Trophoblast cell (in vitro differentiated cells and primary cell): ENCODE results near the gene HORMAD1.
"Not testable (repeated sequence)": the region's sequence is repeated elsewhere in the genome, so short reads cannot be mapped to it uniquely, and the experiment has no call there.

ENCODE experiments used
- DNase-seq, 2 donors: peaks; one replicate each; pipeline ENCODE4 v3.0.0-alpha.2; 2016
- H2AFZ ChIP-seq: 2 replicates; pipeline ENCODE4 v1.6.1; 2013; ENCODE audit warnings: low read length, moderate library complexity, mild to moderate bottlenecking; ENCODE audit not compliant: insufficient read depth, poor library complexity
- H2AK5ac ChIP-seq: 2 replicates; pipeline ENCODE4 v1.6.1; 2013; ENCODE audit warnings: mild to moderate bottlenecking, low read length
- H2BK120ac ChIP-seq: 2 replicates; pipeline ENCODE4 v1.6.1; 2013; ENCODE audit warnings: low read length, mild to moderate bottlenecking, moderate library complexity; ENCODE audit not compliant: insufficient read depth, poor library complexity
- H2BK12ac ChIP-seq: 2 replicates; pipeline ENCODE4 v1.6.1; 2013; ENCODE audit warnings: mild to moderate bottlenecking, low read length, moderate library complexity
- H2BK5ac ChIP-seq: 2 replicates; pipeline ENCODE4 v1.6.1; 2013; ENCODE audit warnings: low read length, low read depth, moderate library complexity, mild to moderate bottlenecking; ENCODE audit not compliant: poor library complexity
- H3K14ac ChIP-seq: 2 replicates; pipeline ENCODE4 v1.6.1; 2013; ENCODE audit warnings: mild to moderate bottlenecking, low read length
- H3K18ac ChIP-seq: 2 replicates; pipeline ENCODE4 v1.6.1; 2013; ENCODE audit warnings: mild to moderate bottlenecking, low read length
- H3K23ac ChIP-seq: 2 replicates; pipeline ENCODE4 v1.6.1; 2013; ENCODE audit warnings: low read length
- H3K27ac ChIP-seq: 2 replicates; pipeline ENCODE4 v1.5.1; 2013; ENCODE audit warnings: low read depth, mild to moderate bottlenecking, inconsistent platforms, low read length, moderate library complexity
- H3K27me3 ChIP-seq: 2 replicates; pipeline ENCODE4 v1.6.1; 2013; ENCODE audit warnings: inconsistent platforms, mild to moderate bottlenecking, low read length, moderate library complexity; ENCODE audit not compliant: insufficient read depth
- H3K36me3 ChIP-seq, 2 experiments: 1 replicate in 1 of 2; 2 replicates in 1 of 2; pipeline ENCODE4 v1.6.1; 2013; ENCODE audit warnings: low read length in 2 of 2, mild to moderate bottlenecking in 2 of 2, moderate library complexity in 1 of 2; ENCODE audit not compliant: insufficient read depth in 2 of 2, control insufficient read depth in 1 of 2
- H3K4ac ChIP-seq: 2 replicates; pipeline ENCODE4 v1.6.1; 2013; ENCODE audit warnings: low read depth, mild to moderate bottlenecking, low read length, moderate library complexity
- H3K4me1 ChIP-seq, 2 experiments: 1 replicate in 1 of 2; 2 replicates in 1 of 2; pipeline ENCODE4 v1.6.1; 2013; ENCODE audit warnings: low read length in 2 of 2, mild to moderate bottlenecking in 2 of 2, moderate library complexity in 1 of 2; ENCODE audit not compliant: insufficient read depth in 2 of 2, control insufficient read depth in 1 of 2
- H3K4me2 ChIP-seq: 2 replicates; pipeline ENCODE4 v1.6.1; 2013; ENCODE audit warnings: inconsistent platforms, mild to moderate bottlenecking, low read length, moderate library complexity
- H3K4me3 ChIP-seq: 2 replicates; pipeline ENCODE4 v1.5.1; 2013; ENCODE audit warnings: mild to moderate bottlenecking, low read depth, low read length, inconsistent platforms
- H3K79me1 ChIP-seq: one replicate; pipeline ENCODE4 v1.6.1; 2013; ENCODE audit warnings: low read length
- H3K79me2 ChIP-seq: 2 replicates; pipeline ENCODE4 v1.6.1; 2013; ENCODE audit warnings: low read length, mild to moderate bottlenecking; ENCODE audit not compliant: control insufficient read depth, insufficient read depth, poor library complexity
- H3K9ac ChIP-seq: 2 replicates; pipeline ENCODE4 v1.6.1; 2013; ENCODE audit warnings: mild to moderate bottlenecking, low read length
- H3K9me3 ChIP-seq: 2 replicates; pipeline ENCODE4 v1.6.1; 2013; ENCODE audit warnings: low read depth, mild to moderate bottlenecking, control low read depth, inconsistent platforms, low read length; ENCODE audit not compliant: insufficient read depth
- H4K12ac ChIP-seq: 2 replicates; pipeline ENCODE4 v1.6.1; 2013; ENCODE audit warnings: low read depth, mild to moderate bottlenecking, low read length, moderate library complexity
- H4K8ac ChIP-seq: 2 replicates; pipeline ENCODE4 v1.6.1; 2013; ENCODE audit warnings: low read depth, mild to moderate bottlenecking, low read length, moderate library complexity
- H4K91ac ChIP-seq: one replicate; pipeline ENCODE4 v1.6.1; 2013; ENCODE audit warnings: low read depth, mild to moderate bottlenecking, low read length, moderate library complexity
- WGBS: extraction: QIAGEN DNeasy Blood & Tissue Kit; methylation state at CpG from one replicate; pipeline ENCODE4 v1.1.7; 2013; ENCODE audit warnings: missing lambda C conversion rate; ENCODE audit not compliant: insufficient read length, insufficient coverage; ENCODE audit errors: extremely low coverage; 5-methylcytosine and 5-hydroxymethylcytosine counted together

Gene HORMAD1

GRCh38 chr1:150718225-150718891, 2.3 kb downstream of the HORMAD1 start:
- Histone ChIP-seq H3K4me1 (no peaks in the 10 kb centered on the region), H3K9me3 (no peaks in the 10 kb centered on the region), H3K27me3 (no peaks in the 10 kb centered on the region), H3K4me3 (no peak overlapping the region), H3K23ac (no peak overlapping the region), H2AFZ (no peak overlapping the region), H4K91ac (no peak overlapping the region), H2BK12ac (no peak overlapping the region), H3K36me3 (no peaks in the 10 kb centered on the region), H3K27ac (no peak overlapping the region), H3K4me2 (no peak overlapping the region), H2AK5ac (no peak overlapping the region), H2BK5ac (no peak overlapping the region), H3K79me1 (no peaks in the 10 kb centered on the region), H3K79me2 (no peaks in the 10 kb centered on the region), H4K8ac (no peak overlapping the region), H3K18ac (no peak overlapping the region), H3K14ac (no peak overlapping the region), H4K12ac (no peak overlapping the region), H3K4ac (no peak overlapping the region), H3K9ac (no peak overlapping the region), H2BK120ac (no peak overlapping the region)
- WGBS: no CpG with 5 or more reads among the region's 11 CpGs
- DNase-seq: no peak

- not testable (repeated sequence) for H4K8ac ChIP-seq, H3K4me3 ChIP-seq, H3K36me3 ChIP-seq, H3K9ac ChIP-seq, H3K79me1 ChIP-seq, H2AK5ac ChIP-seq, H3K4ac ChIP-seq, H2AFZ ChIP-seq, H3K79me2 ChIP-seq, H4K12ac ChIP-seq, H3K4me1 ChIP-seq, H2BK5ac ChIP-seq, H3K23ac ChIP-seq, H3K4me2 ChIP-seq, H4K91ac ChIP-seq, H2BK120ac ChIP-seq, H3K18ac ChIP-seq, H3K27ac ChIP-seq, DNase-seq, H2BK12ac ChIP-seq, H3K14ac ChIP-seq, H3K27me3 ChIP-seq, H3K9me3 ChIP-seq
- no CpG with 5 or more reads among the region's 1 CpG for WGBS
Observed at GRCh38 chr1:150709031-150709430, 11.7 kb downstream of the HORMAD1 start.

- WGBS: no CpG with 5 or more reads among the region's 2 CpGs
- Histone ChIP-seq H4K12ac (no peak overlapping the region), H3K4me1 (no peaks in the 10 kb centered on the region), H3K4me2 (no peak overlapping the region), H4K91ac (no peak overlapping the region), H3K27me3 (no peaks in the 10 kb centered on the region), H3K27ac (no peak overlapping the region), H3K36me3 (no peaks in the 10 kb centered on the region), H3K79me2 (no peaks in the 10 kb centered on the region), H3K9me3 (no peaks in the 10 kb centered on the region), H3K9ac (no peak overlapping the region), H2BK5ac (no peak overlapping the region), H3K18ac (no peak overlapping the region), H3K4ac (no peak overlapping the region), H3K79me1 (no peaks in the 10 kb centered on the region), H2BK120ac (no peak overlapping the region), H4K8ac (no peak overlapping the region), H2AFZ (no peak overlapping the region), H3K14ac (no peak overlapping the region), H2BK12ac (no peak overlapping the region), H3K4me3 (no peak overlapping the region), H3K23ac (no peak overlapping the region), H2AK5ac (no peak overlapping the region)
- DNase-seq: no peak
Observed at GRCh38 chr1:150708595-150708994, 12.1 kb downstream of the HORMAD1 start.

GRCh38 chr1:150706091-150706490, 14.6 kb downstream of the HORMAD1 start:
- Histone ChIP-seq H3K9ac (no peak overlapping the region), H2AK5ac (no peak overlapping the region), H3K79me1 (no peaks in the 10 kb centered on the region), H3K4me3 (no peak overlapping the region), H2AFZ (no peak overlapping the region), H2BK12ac (no peak overlapping the region), H2BK120ac (no peak overlapping the region), H3K27ac (no peak overlapping the region), H3K4me2 (no peak overlapping the region), H3K14ac (no peak overlapping the region), H3K9me3 (no peaks in the 10 kb centered on the region), H3K23ac (no peak overlapping the region), H2BK5ac (no peak overlapping the region), H4K8ac (no peak overlapping the region), H3K27me3 (no peaks in the 10 kb centered on the region), H3K36me3 (no peaks in the 10 kb centered on the region), H3K4ac (no peak overlapping the region), H3K4me1 (no peaks in the 10 kb centered on the region), H3K79me2 (no peaks in the 10 kb centered on the region), H4K91ac (no peak overlapping the region), H3K18ac (no peak overlapping the region), H4K12ac (no peak overlapping the region)
- WGBS: no CpG with 5 or more reads among the region's 1 CpG
- DNase-seq: no peak
